Lower leg skin (tissue), 4 donors: Measurements from ENCODE around the gene ABCC2. TPM values are rescaled to one million over a fixed set of nuclear protein-coding genes. Genes with fewer than 3 reads are reported as not detected.

Experiments used
- DNase-seq, 2 donors: peaks; one replicate each; pipeline ENCODE4 v3.0.0-alpha.2; 2019; ENCODE audit warnings: low spot score in 2 of 2
- H3K4me3 ChIP-seq: fragments of 200-600 bp; sonication (generic); 2 replicates; pipeline ENCODE4 v1.5.1; 2017; ENCODE audit warnings: mild to moderate bottlenecking, low read depth; ENCODE audit not compliant: poor library complexity, severe bottlenecking
- CTCF ChIP-seq, 3 donors: fragments of 450-650 bp; IDR thresholded peaks; one replicate each; pipeline ENCODE4 v1.5.1; 2016; ENCODE audit warnings: antibody characterized with exemption in 3 of 3, mild to moderate bottlenecking in 3 of 3, moderate library complexity in 2 of 3
- POLR2A ChIP-seq, 2 donors: fragments of 450-650 bp; IDR thresholded peaks; one replicate each; pipeline ENCODE4 v1.6.1; 2016 to 2017; ENCODE audit warnings: antibody characterized with exemption in 2 of 2, mild to moderate bottlenecking in 1 of 2, moderate library complexity in 1 of 2
- WGBS, 2 donors: methylation state at CpG; one replicate each; pipeline ENCODE4 v1.1.5; 2018; 5-methylcytosine and 5-hydroxymethylcytosine counted together
- intact Hi-C: fragments of 100-400 bp; cut with DNase I; formaldehyde crosslinking; loops from one replicate; pipeline ENCODE4 v1.15.0; 2023; ENCODE audit warnings: low total_unique reads
- total RNA-seq, 4 donors: library from RNA; depleted of rRNA; stranded (reverse); fragments of >200 nt; gene quantifications; one replicate each; pipeline ENCODE4 v1.1.0, GENCODE V29; 2016

ABCC2 gene
- total RNA-seq, 4 donors from 2014 or later = 0.46 to 2.0 (median 1.9) TPM

- no peak overlapping the region for H3K4me3 ChIP-seq
- no peak for TF ChIP-seq POLR2A (IDR thresholded peaks at IDR 0.05)
- no peak for TF ChIP-seq CTCF (IDR thresholded peaks at IDR 0.05)
- no peak for DNase-seq
- intact Hi-C loops = no loop called here
- WGBS, 2 donors = 94 to 95% methylated on average over 6 of the region's 6 CpGs
These were observed 3.2 kb downstream of the ABCC2 start for GRCh38 chr10:99785646-99786045.

- 53 to 68% methylated on average over 5 of the region's 5 CpGs for WGBS, 2 donors
- intact Hi-C loops = no loop called here
- TF ChIP-seq CTCF (IDR thresholded peaks at IDR 0.05) = no peak
- no peak for TF ChIP-seq POLR2A (IDR thresholded peaks at IDR 0.05)
These were observed 4.9 kb downstream of the ABCC2 start for GRCh38 chr10:99787311-99787710.

GRCh38 chr10:99787782-99788445 lies 5.5 kb downstream of the ABCC2 start:
- TF ChIP-seq POLR2A (IDR thresholded peaks at IDR 0.05) (no peak), CTCF (IDR thresholded peaks at IDR 0.05) (no peak)
- intact Hi-C loops = no loop called here
- 71 to 80% methylated on average over 7 of the region's 7 CpGs for WGBS, 2 donors
- H3K4me3 ChIP-seq = no peak overlapping the region
- no peak for DNase-seq

More at GRCh38 chr10:99787311-99787710, 4.9 kb downstream of the ABCC2 start:
- DNase-seq = no peak
- H3K4me3 ChIP-seq = no peak overlapping the region

DNA sequence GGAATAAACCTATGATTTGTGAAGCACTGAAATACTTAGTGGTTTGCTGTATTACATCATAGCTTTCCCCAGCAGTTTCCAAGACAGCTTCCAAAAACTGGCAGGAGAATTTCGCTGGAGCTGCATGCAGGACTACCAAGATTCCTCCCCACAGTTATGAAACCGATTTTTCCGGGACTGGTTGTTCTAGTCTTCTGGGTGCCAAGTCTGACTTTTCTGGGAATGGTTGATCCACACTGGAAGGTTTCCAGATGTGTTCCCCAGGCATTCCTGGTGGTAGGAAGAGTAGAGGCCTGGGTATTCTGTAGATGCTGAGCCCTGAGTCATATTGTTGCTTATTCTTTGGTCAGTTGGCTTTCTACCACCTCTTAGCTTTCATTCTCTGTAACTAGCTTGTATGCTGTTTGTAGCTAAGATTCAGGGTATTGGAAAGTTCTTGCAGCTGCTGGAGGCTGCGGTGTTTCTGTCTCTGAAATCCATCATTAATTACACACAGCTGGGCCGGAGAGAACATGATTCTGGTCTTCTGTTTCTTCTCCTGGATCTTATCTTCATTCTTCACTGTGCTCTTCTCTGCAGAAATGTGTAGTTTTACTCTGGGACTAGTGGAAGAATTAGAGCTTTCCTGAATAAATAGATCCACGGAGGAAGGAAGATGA lies 6.3 kb downstream of the ABCC2 start:
- 38 to 45% methylated on average over 6 of the region's 6 CpGs for WGBS, 2 donors
- intact Hi-C loops = no loop called here
- TF ChIP-seq CTCF (IDR thresholded peaks at IDR 0.05) = no peak
- no peak for TF ChIP-seq POLR2A (IDR thresholded peaks at IDR 0.05)
- no peak overlapping the region for H3K4me3 ChIP-seq
- peak in 1 of 2 donors; percentile 81 for DNase-seq

GRCh38 chr10:99791831-99792230 lies 9.4 kb downstream of the ABCC2 start:
- intact Hi-C loops = no loop called here
- 91 to 94% methylated on average over 3 of the region's 3 CpGs for WGBS, 2 donors
- DNase-seq = no peak
- no peak for TF ChIP-seq CTCF (IDR thresholded peaks at IDR 0.05)
- TF ChIP-seq POLR2A (IDR thresholded peaks at IDR 0.05) = no peak
- H3K4me3 ChIP-seq = no peak overlapping the region
